HEK293 (cell line): Measurements from ENCODE around the gene CRISP1.

Source experiments
- CTCF ChIA-PET: fragments of 350-600 bp; formaldehyde crosslinking; extraction: SDS; loops from one replicate; lab custom pipeline; 2021; ENCODE audit warnings: antibody characterized with exemption; lab: Yijun Ruan, JAX
- POLR2A ChIA-PET: fragments of 300-600 bp; formaldehyde crosslinking; extraction: SDS; loops from one replicate; lab custom pipeline; 2020; ENCODE audit warnings: antibody characterized with exemption, inconsistent platforms; lab: Yijun Ruan, JAX
- H3K27ac ChIP-seq: fragments of 200-500 bp; sonication (Bioruptor generic); 2 replicates; pipeline ENCODE4 v1.5.1; 2014; ENCODE audit warnings: low read depth, low read length, control low read depth, inconsistent platforms; ENCODE audit errors: extremely low read depth
- H3K36me3 ChIP-seq, 2 experiments: fragments of 200-500 bp in 1 of 2; sonication (Bioruptor generic) in 1 of 2; 1 replicate in 1 of 2; 2 replicates in 1 of 2; pipeline ENCODE4 v1.5.1; 2014 to 2017; ENCODE audit warnings: inconsistent platforms in 2 of 2, low read length in 2 of 2; ENCODE audit not compliant: control insufficient read depth in 2 of 2, insufficient read depth in 1 of 2
- H3K4me1 ChIP-seq: fragments of 200-500 bp; sonication (Bioruptor generic); 2 replicates; pipeline ENCODE4 v1.5.1; 2014; ENCODE audit warnings: mild to moderate bottlenecking, low read length, inconsistent platforms; ENCODE audit not compliant: control insufficient read depth, insufficient read depth
- H3K4me3 ChIP-seq: 2 replicates; pipeline ENCODE4 v1.5.1; 2011; ENCODE audit warnings: low read depth, mild to moderate bottlenecking, control low read depth, low read length, moderate library complexity
- H3K9me3 ChIP-seq: fragments of 200-500 bp; sonication (Bioruptor generic); 2 replicates; pipeline ENCODE4 v1.5.1; 2014; ENCODE audit warnings: low read depth, low read length, inconsistent platforms; ENCODE audit not compliant: control insufficient read depth, insufficient read depth
- ATF2 ChIP-seq: fragments of 450-650 bp; formaldehyde crosslinking; IDR thresholded peaks from 2 replicates; pipeline ENCODE4 v1.5.1; 2016; ENCODE audit warnings: missing biosample characterization, missing genetic modification characterization, low read depth
- CTCF ChIP-seq: fragments of 450-650 bp; formaldehyde crosslinking; IDR thresholded peaks from 2 replicates; pipeline ENCODE4 v1.5.1; 2016; ENCODE audit warnings: missing biosample characterization, missing genetic modification characterization
- GLI2 ChIP-seq: fragments of 450-650 bp; formaldehyde crosslinking; IDR thresholded peaks from 2 replicates; pipeline ENCODE4; 2017; ENCODE audit warnings: missing biosample characterization, missing genetic modification characterization, low read depth, borderline replicate concordance
- HOXD13 ChIP-seq: sonication (generic); formaldehyde crosslinking; IDR thresholded peaks from 2 replicates; pipeline ENCODE4 v1.8.0; 2022; ENCODE audit warnings: missing genetic modification reagents, borderline replicate concordance
- KLF9 ChIP-seq: fragments of 450-650 bp; formaldehyde crosslinking; IDR thresholded peaks from 2 replicates; pipeline ENCODE4 v1.5.1; 2016; ENCODE audit warnings: missing biosample characterization, missing genetic modification characterization, low read depth
- PRDM1 ChIP-seq: fragments of 450-650 bp; formaldehyde crosslinking; IDR thresholded peaks from 2 replicates; pipeline ENCODE4; 2016; ENCODE audit warnings: missing biosample characterization, missing genetic modification characterization
- ZBTB1 ChIP-seq: fragments of 450-650 bp; formaldehyde crosslinking; IDR thresholded peaks from 2 replicates; pipeline ENCODE4 v1.5.1; 2016; ENCODE audit warnings: missing biosample characterization, missing genetic modification characterization
- ZFP37 ChIP-seq: fragments of 450-650 bp; formaldehyde crosslinking; IDR thresholded peaks from 2 replicates; pipeline ENCODE4 v1.5.1; 2016; ENCODE audit warnings: missing biosample characterization, missing genetic modification characterization
- ZNF10 ChIP-seq: fragments of 450-650 bp; formaldehyde crosslinking; IDR thresholded peaks from 2 replicates; pipeline ENCODE4 v1.5.1; 2017; ENCODE audit warnings: missing biosample characterization, missing genetic modification characterization
- ZNF140 ChIP-seq: fragments of 450-650 bp; formaldehyde crosslinking; IDR thresholded peaks from 2 replicates; pipeline ENCODE4 v1.5.1; 2016; ENCODE audit warnings: missing biosample characterization, missing genetic modification characterization
- ZNF175 ChIP-seq: fragments of 450-650 bp; formaldehyde crosslinking; IDR thresholded peaks from 2 replicates; pipeline ENCODE4 v1.5.1; 2016; ENCODE audit warnings: missing biosample characterization, missing genetic modification characterization
- ZNF184 ChIP-seq: fragments of 450-650 bp; IDR thresholded peaks from 2 replicates; pipeline ENCODE4 v1.5.1; 2018; ENCODE audit warnings: missing biosample characterization, mild to moderate bottlenecking, missing genetic modification characterization
- ZNF202 ChIP-seq: fragments of 450-650 bp; formaldehyde crosslinking; IDR thresholded peaks from 2 replicates; pipeline ENCODE4 v1.5.1; 2016; ENCODE audit warnings: missing biosample characterization, missing genetic modification characterization, borderline replicate concordance
- ZNF214 ChIP-seq: fragments of 450-650 bp; formaldehyde crosslinking; IDR thresholded peaks from 2 replicates; pipeline ENCODE4 v1.5.1; 2017; ENCODE audit warnings: missing biosample characterization, mild to moderate bottlenecking, missing genetic modification characterization, borderline replicate concordance
- ZNF354C ChIP-seq: fragments of 450-650 bp; formaldehyde crosslinking; IDR thresholded peaks from 2 replicates; pipeline ENCODE4 v1.5.1; 2016; ENCODE audit warnings: missing biosample characterization, missing genetic modification characterization, low read depth, borderline replicate concordance
- ZNF423 ChIP-seq: fragments of 450-650 bp; formaldehyde crosslinking; IDR thresholded peaks from 2 replicates; pipeline ENCODE4 v1.5.1; 2016; ENCODE audit warnings: missing biosample characterization, missing genetic modification characterization
- ZNF449 ChIP-seq: fragments of 450-650 bp; formaldehyde crosslinking; IDR thresholded peaks from 2 replicates; pipeline ENCODE4 v1.5.1; 2017; ENCODE audit warnings: missing biosample characterization, mild to moderate bottlenecking, missing genetic modification characterization, moderate library complexity
- ZNF529 ChIP-seq: fragments of 450-650 bp; formaldehyde crosslinking; IDR thresholded peaks from 2 replicates; pipeline ENCODE4 v1.5.1; 2017; ENCODE audit warnings: missing genetic modification characterization, missing biosample characterization; ENCODE audit not compliant: insufficient replicate concordance
- ZNF548 ChIP-seq: fragments of 450-650 bp; formaldehyde crosslinking; IDR thresholded peaks from 2 replicates; pipeline ENCODE4 v1.5.1; 2016; ENCODE audit warnings: missing biosample characterization, missing genetic modification characterization
- ZNF580 ChIP-seq: fragments of 450-650 bp; formaldehyde crosslinking; IDR thresholded peaks from 2 replicates; pipeline ENCODE4 v1.5.1; 2016; ENCODE audit warnings: missing biosample characterization, missing genetic modification characterization
- ZNF610 ChIP-seq: fragments of 450-650 bp; formaldehyde crosslinking; IDR thresholded peaks from 2 replicates; pipeline ENCODE4 v1.5.1; 2016; ENCODE audit warnings: missing biosample characterization, missing genetic modification characterization, borderline replicate concordance
- TF ChIP-seq, protein P1 (sequence below): fragments of 450-650 bp; formaldehyde crosslinking; IDR thresholded peaks from 2 replicates; pipeline ENCODE4 v1.5.1; 2017; ENCODE audit warnings: missing biosample characterization, missing genetic modification characterization
- TF ChIP-seq, protein P2 (sequence below): fragments of 450-650 bp; formaldehyde crosslinking; IDR thresholded peaks from 2 replicates; pipeline ENCODE4 v1.5.1; 2016; ENCODE audit warnings: missing biosample characterization, missing genetic modification characterization, borderline replicate concordance
- TF ChIP-seq, protein P3 (sequence below): fragments of 450-650 bp; formaldehyde crosslinking; IDR thresholded peaks from 2 replicates; pipeline ENCODE4 v1.5.1; 2017; ENCODE audit warnings: missing biosample characterization, missing genetic modification characterization
- TF ChIP-seq, protein P4 (sequence below): sonication (generic); formaldehyde crosslinking; IDR thresholded peaks from 2 replicates; pipeline ENCODE4 v1.8.1; 2022; ENCODE audit warnings: mild to moderate bottlenecking, moderate library complexity, missing genetic modification reagents

CRISP1 gene

DNA sequence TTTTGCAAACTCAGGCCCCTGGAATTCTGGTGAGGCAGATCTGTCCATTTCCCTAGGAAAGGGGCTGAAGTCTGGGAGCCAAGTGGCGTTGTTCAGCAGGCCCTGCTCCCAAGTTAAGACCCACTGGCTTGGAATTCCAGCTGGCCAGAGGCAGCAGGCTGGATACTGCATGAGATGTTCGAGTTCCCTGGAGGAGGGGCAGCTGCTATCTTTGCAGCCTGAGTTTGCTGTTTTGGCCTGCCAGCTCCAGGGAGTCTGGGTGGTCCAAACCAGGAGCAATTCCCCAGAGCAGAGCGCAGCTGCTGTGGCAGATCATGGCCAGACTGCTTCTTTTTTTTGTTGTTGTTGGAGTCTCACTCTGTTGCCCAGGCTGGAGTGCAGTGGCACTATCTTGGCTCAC is 61.1 kb downstream of the CRISP1 start:
- ChIA-PET POLR2A (no interaction called here), CTCF (no interaction called here)
- no peaks in the 10 kb centered on the region for H3K4me1 ChIP-seq
- no peaks in the 10 kb centered on the region for H3K9me3 ChIP-seq
- no peak overlapping the region for H3K4me3 ChIP-seq
- no peak overlapping the region for H3K27ac ChIP-seq
- no peak for TF ChIP-seq ZNF202
- TF ChIP-seq ZNF175 (tag by site-specific recombination), result no peak
- no peak for TF ChIP-seq ZFP37
- no peak for TF ChIP-seq ZNF354C
- no peak for TF ChIP-seq ZNF10 (tag by site-specific recombination)
- no peak for TF ChIP-seq ZNF529
- no peak for TF ChIP-seq ZNF184 (tag by site-specific recombination)
- no peak for TF ChIP-seq ATF2 (tag by site-specific recombination)
- no peak for TF ChIP-seq GLI2
- H3K36me3 ChIP-seq, result no peaks in the 10 kb centered on the region

DNA sequence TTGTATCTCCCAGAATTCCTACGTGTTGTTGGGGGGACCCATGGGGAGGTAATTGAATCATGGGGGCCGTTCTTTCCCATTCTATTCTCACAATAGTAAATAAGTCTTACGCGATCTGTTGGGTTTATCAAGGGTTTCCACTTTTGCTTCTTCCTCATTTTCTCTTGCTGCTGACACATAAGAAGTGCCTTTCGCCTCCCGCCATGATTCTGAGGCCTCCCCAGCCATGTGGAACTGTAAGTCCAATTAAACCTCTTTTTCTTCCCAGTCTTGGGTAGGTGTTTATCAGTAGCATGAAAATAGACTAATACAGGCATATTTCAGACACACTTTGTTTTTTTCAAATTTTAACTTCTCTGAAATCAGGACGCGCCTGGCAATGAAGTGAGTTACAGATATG is 64.8 kb downstream of the CRISP1 start:
- Histone ChIP-seq H3K9me3 (no peaks in the 10 kb centered on the region), H3K4me3 (no peak overlapping the region), H3K4me1 (no peaks in the 10 kb centered on the region), H3K36me3 (no peaks in the 10 kb centered on the region), H3K27ac (no peak overlapping the region)
- TF ChIP-seq ZNF423 (tag by site-specific recombination), result no peak
- no peak for TF ChIP-seq ZNF610 (tag by site-specific recombination)
- no peak for TF ChIP-seq ZNF548 (tag by site-specific recombination)
- TF ChIP-seq, protein P1, sequence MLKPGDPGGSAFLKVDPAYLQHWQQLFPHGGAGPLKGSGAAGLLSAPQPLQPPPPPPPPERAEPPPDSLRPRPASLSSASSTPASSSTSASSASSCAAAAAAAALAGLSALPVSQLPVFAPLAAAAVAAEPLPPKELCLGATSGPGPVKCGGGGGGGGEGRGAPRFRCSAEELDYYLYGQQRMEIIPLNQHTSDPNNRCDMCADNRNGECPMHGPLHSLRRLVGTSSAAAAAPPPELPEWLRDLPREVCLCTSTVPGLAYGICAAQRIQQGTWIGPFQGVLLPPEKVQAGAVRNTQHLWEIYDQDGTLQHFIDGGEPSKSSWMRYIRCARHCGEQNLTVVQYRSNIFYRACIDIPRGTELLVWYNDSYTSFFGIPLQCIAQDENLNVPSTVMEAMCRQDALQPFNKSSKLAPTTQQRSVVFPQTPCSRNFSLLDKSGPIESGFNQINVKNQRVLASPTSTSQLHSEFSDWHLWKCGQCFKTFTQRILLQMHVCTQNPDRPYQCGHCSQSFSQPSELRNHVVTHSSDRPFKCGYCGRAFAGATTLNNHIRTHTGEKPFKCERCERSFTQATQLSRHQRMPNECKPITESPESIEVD (tag by site-specific recombination), result no peak
- TF ChIP-seq ZNF140, result no peak
- TF ChIP-seq ZBTB1, result no peak
- TF ChIP-seq, protein P2, sequence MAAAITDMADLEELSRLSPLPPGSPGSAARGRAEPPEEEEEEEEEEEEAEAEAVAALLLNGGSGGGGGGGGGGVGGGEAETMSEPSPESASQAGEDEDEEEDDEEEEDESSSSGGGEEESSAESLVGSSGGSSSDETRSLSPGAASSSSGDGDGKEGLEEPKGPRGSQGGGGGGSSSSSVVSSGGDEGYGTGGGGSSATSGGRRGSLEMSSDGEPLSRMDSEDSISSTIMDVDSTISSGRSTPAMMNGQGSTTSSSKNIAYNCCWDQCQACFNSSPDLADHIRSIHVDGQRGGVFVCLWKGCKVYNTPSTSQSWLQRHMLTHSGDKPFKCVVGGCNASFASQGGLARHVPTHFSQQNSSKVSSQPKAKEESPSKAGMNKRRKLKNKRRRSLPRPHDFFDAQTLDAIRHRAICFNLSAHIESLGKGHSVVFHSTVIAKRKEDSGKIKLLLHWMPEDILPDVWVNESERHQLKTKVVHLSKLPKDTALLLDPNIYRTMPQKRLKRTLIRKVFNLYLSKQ, result no peak
- no peak for TF ChIP-seq ZNF214
- TF ChIP-seq, protein P3, sequence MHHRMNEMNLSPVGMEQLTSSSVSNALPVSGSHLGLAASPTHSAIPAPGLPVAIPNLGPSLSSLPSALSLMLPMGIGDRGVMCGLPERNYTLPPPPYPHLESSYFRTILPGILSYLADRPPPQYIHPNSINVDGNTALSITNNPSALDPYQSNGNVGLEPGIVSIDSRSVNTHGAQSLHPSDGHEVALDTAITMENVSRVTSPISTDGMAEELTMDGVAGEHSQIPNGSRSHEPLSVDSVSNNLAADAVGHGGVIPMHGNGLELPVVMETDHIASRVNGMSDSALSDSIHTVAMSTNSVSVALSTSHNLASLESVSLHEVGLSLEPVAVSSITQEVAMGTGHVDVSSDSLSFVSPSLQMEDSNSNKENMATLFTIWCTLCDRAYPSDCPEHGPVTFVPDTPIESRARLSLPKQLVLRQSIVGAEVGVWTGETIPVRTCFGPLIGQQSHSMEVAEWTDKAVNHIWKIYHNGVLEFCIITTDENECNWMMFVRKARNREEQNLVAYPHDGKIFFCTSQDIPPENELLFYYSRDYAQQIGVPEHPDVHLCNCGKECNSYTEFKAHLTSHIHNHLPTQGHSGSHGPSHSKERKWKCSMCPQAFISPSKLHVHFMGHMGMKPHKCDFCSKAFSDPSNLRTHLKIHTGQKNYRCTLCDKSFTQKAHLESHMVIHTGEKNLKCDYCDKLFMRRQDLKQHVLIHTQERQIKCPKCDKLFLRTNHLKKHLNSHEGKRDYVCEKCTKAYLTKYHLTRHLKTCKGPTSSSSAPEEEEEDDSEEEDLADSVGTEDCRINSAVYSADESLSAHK (tag by site-specific recombination), result no peak
- TF ChIP-seq, protein P4, sequence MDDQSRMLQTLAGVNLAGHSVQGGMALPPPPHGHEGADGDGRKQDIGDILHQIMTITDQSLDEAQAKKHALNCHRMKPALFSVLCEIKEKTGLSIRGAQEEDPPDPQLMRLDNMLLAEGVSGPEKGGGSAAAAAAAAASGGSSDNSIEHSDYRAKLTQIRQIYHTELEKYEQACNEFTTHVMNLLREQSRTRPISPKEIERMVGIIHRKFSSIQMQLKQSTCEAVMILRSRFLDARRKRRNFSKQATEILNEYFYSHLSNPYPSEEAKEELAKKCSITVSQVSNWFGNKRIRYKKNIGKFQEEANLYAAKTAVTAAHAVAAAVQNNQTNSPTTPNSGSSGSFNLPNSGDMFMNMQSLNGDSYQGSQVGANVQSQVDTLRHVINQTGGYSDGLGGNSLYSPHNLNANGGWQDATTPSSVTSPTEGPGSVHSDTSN, result no peak
- no peak for TF ChIP-seq ZNF580 (tag by site-specific recombination)
- TF ChIP-seq CTCF (tag by site-specific recombination), result no peak
- no peak for TF ChIP-seq HOXD13 (CRISPR knock-in tag)
- no peak for TF ChIP-seq PRDM1 (tag by site-specific recombination)
- no peak for TF ChIP-seq KLF9 (tag by site-specific recombination)
- no peak for TF ChIP-seq ZNF449 (tag by site-specific recombination)
- ChIA-PET CTCF (no interaction called here), POLR2A (no interaction called here)
